Activated CD8-positive, alpha-beta T cell treated with anti-CD3 and anti-CD28 coated beads, Interleukin-2, amount 10 ng/mL, durations not matched to agents 7 days and 5 days (primary cell): ENCODE data around the gene NCKAP5L. TPM values are rescaled to one million over a fixed set of nuclear protein-coding genes. Genes with fewer than 3 reads are reported as not detected.
"Not testable (repeated sequence)": the region's sequence is repeated elsewhere in the genome, so short reads cannot be mapped to it uniquely, and the experiment has no call there.

Experiments
- ATAC-seq: fragments of 150-1000 bp; cut with Tn5 transposase; one replicate; pipeline ENCODE4 v1.10.0; 2021; ENCODE audit warnings: moderate library complexity
- CTCF ChIA-PET: fragments of 350-600 bp; sonication (Branson Sonifier 250); formaldehyde crosslinking; loops from one replicate; lab custom pipeline; 2021; ENCODE audit warnings: antibody characterized with exemption; lab: Charles Lee
- POLR2A ChIA-PET: fragments of 350-600 bp; sonication (Branson Sonifier 250); formaldehyde crosslinking; loops from one replicate; lab custom pipeline; 2021; ENCODE audit warnings: antibody characterized with exemption; lab: Charles Lee
- DNase-seq: peaks from one replicate; pipeline ENCODE4 v3.0.0-alpha.2; 2020
- H3K27ac Mint-ChIP-seq: one replicate; pipeline ENCODE4 v1.8.0; 2021; ENCODE audit warnings: mild to moderate bottlenecking, mixed read lengths
- H3K27me3 Mint-ChIP-seq: one replicate; pipeline ENCODE4 v1.8.0; 2021; ENCODE audit warnings: low read depth, mixed read lengths
- H3K36me3 Mint-ChIP-seq: one replicate; pipeline ENCODE4 v1.8.0; 2021; ENCODE audit warnings: low read depth, mixed read lengths
- H3K4me1 Mint-ChIP-seq: one replicate; pipeline ENCODE4 v1.8.0; 2021; ENCODE audit warnings: low read depth, mixed read lengths
- H3K4me3 Mint-ChIP-seq: one replicate; pipeline ENCODE4 v1.8.0; 2021; ENCODE audit warnings: mild to moderate bottlenecking, mixed read lengths
- H3K9me3 Mint-ChIP-seq: one replicate; pipeline ENCODE4 v1.8.0; 2022; ENCODE audit warnings: mixed read lengths; ENCODE audit not compliant: insufficient read depth
- total RNA-seq, 2 experiments: library from RNA; stranded (reverse); gene quantifications; one replicate each; pipeline ENCODE4 v1.2.3, GENCODE V29; 2021

NCKAP5L gene, protein sequence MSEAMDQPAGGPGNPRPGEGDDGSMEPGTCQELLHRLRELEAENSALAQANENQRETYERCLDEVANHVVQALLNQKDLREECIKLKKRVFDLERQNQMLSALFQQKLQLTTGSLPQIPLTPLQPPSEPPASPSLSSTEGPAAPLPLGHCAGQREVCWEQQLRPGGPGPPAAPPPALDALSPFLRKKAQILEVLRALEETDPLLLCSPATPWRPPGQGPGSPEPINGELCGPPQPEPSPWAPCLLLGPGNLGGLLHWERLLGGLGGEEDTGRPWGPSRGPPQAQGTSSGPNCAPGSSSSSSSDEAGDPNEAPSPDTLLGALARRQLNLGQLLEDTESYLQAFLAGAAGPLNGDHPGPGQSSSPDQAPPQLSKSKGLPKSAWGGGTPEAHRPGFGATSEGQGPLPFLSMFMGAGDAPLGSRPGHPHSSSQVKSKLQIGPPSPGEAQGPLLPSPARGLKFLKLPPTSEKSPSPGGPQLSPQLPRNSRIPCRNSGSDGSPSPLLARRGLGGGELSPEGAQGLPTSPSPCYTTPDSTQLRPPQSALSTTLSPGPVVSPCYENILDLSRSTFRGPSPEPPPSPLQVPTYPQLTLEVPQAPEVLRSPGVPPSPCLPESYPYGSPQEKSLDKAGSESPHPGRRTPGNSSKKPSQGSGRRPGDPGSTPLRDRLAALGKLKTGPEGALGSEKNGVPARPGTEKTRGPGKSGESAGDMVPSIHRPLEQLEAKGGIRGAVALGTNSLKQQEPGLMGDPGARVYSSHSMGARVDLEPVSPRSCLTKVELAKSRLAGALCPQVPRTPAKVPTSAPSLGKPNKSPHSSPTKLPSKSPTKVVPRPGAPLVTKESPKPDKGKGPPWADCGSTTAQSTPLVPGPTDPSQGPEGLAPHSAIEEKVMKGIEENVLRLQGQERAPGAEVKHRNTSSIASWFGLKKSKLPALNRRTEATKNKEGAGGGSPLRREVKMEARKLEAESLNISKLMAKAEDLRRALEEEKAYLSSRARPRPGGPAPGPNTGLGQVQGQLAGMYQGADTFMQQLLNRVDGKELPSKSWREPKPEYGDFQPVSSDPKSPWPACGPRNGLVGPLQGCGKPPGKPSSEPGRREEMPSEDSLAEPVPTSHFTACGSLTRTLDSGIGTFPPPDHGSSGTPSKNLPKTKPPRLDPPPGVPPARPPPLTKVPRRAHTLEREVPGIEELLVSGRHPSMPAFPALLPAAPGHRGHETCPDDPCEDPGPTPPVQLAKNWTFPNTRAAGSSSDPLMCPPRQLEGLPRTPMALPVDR (N-terminal part only)
- 1 to 10 TPM; 7.2 to 7.7 TPM for total RNA-seq

DNA sequence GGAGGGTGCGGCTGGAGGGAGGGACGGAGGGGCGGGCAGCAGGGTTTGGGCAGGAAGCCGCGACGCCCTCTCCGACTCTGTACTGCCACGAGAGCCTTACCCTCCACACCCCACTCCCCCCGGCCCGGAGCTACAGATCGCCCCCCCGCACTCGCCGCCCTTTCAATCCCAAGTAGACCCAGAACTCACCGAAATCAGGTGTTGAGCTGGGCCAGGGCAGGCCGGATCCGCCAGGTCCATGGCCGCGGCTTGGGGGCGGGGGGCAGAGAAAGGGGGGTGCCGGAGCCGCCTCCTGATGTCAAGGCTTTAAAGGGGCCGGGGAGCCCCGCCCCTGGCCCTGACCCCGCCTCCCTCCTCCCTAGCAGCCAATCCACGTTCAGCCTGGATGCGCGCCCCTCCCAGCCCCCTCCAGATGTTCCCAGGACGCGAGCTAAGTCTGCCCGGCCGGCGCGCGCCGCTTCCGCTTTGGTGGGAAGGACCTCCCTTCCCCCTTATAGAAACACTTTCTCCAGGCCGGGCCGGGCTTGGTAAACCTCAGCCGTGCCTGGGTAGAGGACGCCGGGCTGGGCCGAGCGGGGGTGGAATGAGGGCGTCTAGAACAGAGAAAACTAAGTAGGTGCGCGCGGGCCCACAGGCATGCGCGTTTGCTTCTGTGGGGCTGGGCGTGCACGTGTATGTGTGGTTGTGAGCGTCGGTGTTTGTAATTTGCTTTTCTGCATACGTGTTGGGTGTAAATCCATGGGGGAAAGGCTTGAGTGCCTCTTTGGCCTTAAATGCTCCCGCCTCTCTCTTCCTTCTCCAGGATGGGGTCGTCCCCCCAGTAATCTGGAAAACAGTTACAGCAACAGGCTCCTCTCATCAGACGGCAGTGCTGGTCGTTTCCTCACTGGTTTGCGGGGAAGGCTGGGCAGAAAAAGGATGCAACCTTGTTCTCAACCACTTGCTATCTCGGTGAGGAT is at the start of gene NCKAP5L:
TSS of gene NCKAP5L (minus strand) at position 281 of the 959 bp plus-strand sequence. CDS start 24,369 bp downstream, outside the sequence.
- peak; percentile 97 for ATAC-seq
- Mint-ChIP-seq H3K27ac (peak within 1 kb of the TSS; percentile 94), H3K9me3 (no peaks in the 10 kb centered on the region), H3K4me3 (peak within 1 kb of the TSS; percentile 94), H3K27me3 (no peaks in the 10 kb centered on the region), H3K36me3 (no peaks in the 10 kb centered on the region), H3K4me1 (peaks cover 27% of the 10 kb centered on the region)
- CTCF ChIA-PET, result interaction anchor here (0.9 to 4.9 kb wide), 7 partner anchors 8 to 139 kb away, joined by 3 to 34 read pairs (median 4); partner anchors contain the start of gene TMBIM6
- DNase-seq, result peak; percentile 96
- POLR2A ChIA-PET, result interaction anchor here (0.6 to 2.8 kb wide), 5 partner anchors 10 to 118 kb away, joined by 3 to 15 read pairs (median 3); partner anchors contain the start of genes BCDIN3D and TMBIM6

- DNase-seq (no peak), ATAC-seq (no peak)
- CTCF ChIA-PET, result interaction anchor here (1.2 kb wide), 1 partner anchor 68 kb away, joined by 3 read pairs; no protein-coding TSS in a partner anchor
- Mint-ChIP-seq H3K4me3 (no peak overlapping the region), H3K4me1 (no peaks in the 10 kb centered on the region), H3K27me3 (peaks cover 4% of the 10 kb centered on the region), H3K27ac (no peak overlapping the region), H3K9me3 (peaks cover 11% of the 10 kb centered on the region), H3K36me3 (no peaks in the 10 kb centered on the region)
- POLR2A ChIA-PET, result no interaction called here
Measured at GRCh38 chr12:49877066-49877465, 48.9 kb upstream of the NCKAP5L start.

DNA sequence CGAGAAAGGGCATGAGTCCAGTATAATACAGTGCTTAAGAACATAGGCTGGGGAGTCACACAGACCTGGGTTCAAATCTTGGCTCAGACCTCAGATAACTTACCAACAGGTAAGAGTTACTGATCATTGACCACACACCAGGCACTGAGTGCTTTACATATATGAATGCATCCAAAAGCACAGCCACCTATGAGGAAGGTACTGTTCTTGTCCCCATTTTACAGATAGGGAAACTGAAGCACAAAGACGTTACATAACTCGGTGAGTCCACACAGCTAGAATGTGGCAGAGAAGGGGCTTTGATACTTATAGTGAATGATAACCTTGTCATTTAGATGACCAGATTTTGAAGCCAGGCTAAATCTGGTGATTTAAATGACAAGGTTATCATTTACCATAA is 47.9 kb upstream of the NCKAP5L start:
- ATAC-seq (no peak), DNase-seq (no peak)
- H3K4me3 Mint-ChIP-seq, result no peak overlapping the region
- POLR2A ChIA-PET, result no interaction called here
- CTCF ChIA-PET, result interaction anchor here (1.2 kb wide), 1 partner anchor 69 kb away, joined by 3 read pairs; no protein-coding TSS in a partner anchor
- no peaks in the 10 kb centered on the region for H3K4me1 Mint-ChIP-seq
- H3K9me3 Mint-ChIP-seq, result peaks cover 11% of the 10 kb centered on the region
- H3K27me3 Mint-ChIP-seq, result peaks cover 4% of the 10 kb centered on the region
- H3K36me3 Mint-ChIP-seq, result no peaks in the 10 kb centered on the region
- H3K27ac Mint-ChIP-seq, result no peak overlapping the region

GRCh38 chr12:49875115-49875720 is 47.0 kb upstream of the NCKAP5L start:
- ChIA-PET CTCF (no interaction called here), POLR2A (no interaction called here)
- no peak overlapping the region for H3K4me3 Mint-ChIP-seq
- peaks cover 11% of the 10 kb centered on the region for H3K9me3 Mint-ChIP-seq
- ATAC-seq (no peak), DNase-seq (no peak)
- peaks cover 4% of the 10 kb centered on the region for H3K27me3 Mint-ChIP-seq
- no peaks in the 10 kb centered on the region for H3K4me1 Mint-ChIP-seq
- no peak overlapping the region for H3K27ac Mint-ChIP-seq
- H3K36me3 Mint-ChIP-seq, result no peaks in the 10 kb centered on the region

GRCh38 chr12:49874142-49874897 is 46.1 kb upstream of the NCKAP5L start:
- POLR2A ChIA-PET, result no interaction called here
- Mint-ChIP-seq H3K36me3 (no peaks in the 10 kb centered on the region), H3K4me3 (no peak overlapping the region), H3K9me3 (peaks cover 4% of the 10 kb centered on the region), H3K27ac (no peak overlapping the region), H3K27me3 (peaks cover 4% of the 10 kb centered on the region), H3K4me1 (no peaks in the 10 kb centered on the region)
- DNase-seq, result no peak
- CTCF ChIA-PET, result no interaction called here
- no peak for ATAC-seq

DNA sequence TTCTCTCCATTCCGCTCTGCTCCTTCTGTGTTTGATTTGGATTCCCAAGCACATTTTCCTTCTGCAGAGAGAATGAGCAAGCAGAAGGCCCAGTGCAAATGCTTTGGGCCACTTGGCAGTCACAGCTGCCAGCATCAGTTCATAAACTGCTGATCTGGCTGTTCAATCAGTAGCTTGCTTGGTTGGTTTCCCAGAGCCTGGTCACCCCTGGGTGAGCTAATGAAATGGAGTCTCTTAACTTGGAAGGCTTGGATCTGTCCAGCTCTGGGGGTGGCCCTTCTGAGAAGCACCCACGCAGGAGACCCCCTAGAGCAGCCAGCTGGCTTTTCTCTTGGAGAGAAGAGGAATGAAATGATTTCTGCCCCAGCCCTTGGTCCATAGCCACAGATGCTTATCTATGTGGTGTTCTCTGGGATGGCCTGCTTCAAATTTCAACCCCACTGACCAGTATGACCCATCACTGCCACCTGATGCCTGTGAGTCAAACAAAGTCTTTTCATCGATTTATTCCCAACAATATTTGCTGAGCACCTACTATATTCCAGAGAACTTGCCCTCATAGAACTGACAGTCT is 45.2 kb upstream of the NCKAP5L start:
- ATAC-seq (no peak), DNase-seq (no peak)
- no peaks in the 10 kb centered on the region for H3K4me1 Mint-ChIP-seq
- H3K27ac Mint-ChIP-seq, result no peak overlapping the region
- ChIA-PET POLR2A (no interaction called here), CTCF (no interaction called here)
- peaks cover 4% of the 10 kb centered on the region for H3K27me3 Mint-ChIP-seq
- H3K9me3 Mint-ChIP-seq, result no peaks in the 10 kb centered on the region
- H3K36me3 Mint-ChIP-seq, result no peaks in the 10 kb centered on the region
- no peak overlapping the region for H3K4me3 Mint-ChIP-seq

GRCh38 chr12:49872781-49873181 is 44.6 kb upstream of the NCKAP5L start:
- Mint-ChIP-seq H3K27me3 (peaks cover 4% of the 10 kb centered on the region), H3K36me3 (no peaks in the 10 kb centered on the region), H3K4me1 (no peaks in the 10 kb centered on the region), H3K27ac (no peak overlapping the region), H3K4me3 (no peak overlapping the region), H3K9me3 (no peaks in the 10 kb centered on the region)
- CTCF ChIA-PET, result interaction anchor here (1.4 to 2.2 kb wide), 2 partner anchors 74 to 95 kb away, joined by 5 to 6 read pairs; no protein-coding TSS in a partner anchor
- POLR2A ChIA-PET, result no interaction called here
- DNase-seq (no peak), ATAC-seq (no peak)

DNA sequence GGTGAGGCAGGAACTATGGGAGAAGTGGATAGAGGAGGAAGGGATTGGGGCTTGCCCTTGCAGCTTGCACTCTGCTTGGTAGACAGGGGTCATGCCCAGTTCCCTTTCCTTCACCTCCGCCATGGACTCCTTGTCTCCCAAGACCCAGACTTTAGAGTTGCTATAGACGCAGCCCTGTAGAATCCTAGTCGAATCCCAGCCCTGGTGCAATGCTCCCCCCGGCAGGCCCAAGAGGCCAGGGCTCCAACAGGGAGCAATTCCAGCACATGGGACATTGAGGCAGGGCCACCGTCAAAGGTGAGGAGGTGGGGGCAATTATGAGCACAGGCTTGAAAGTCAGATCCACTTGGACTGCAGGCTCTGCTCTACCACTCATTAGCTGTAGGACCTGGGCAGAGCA is 44.2 kb upstream of the NCKAP5L start:
- DNase-seq (no peak), ATAC-seq (no peak)
- Mint-ChIP-seq H3K4me3 (no peak overlapping the region), H3K27me3 (peaks cover 4% of the 10 kb centered on the region), H3K27ac (no peak overlapping the region), H3K9me3 (no peaks in the 10 kb centered on the region), H3K4me1 (no peaks in the 10 kb centered on the region), H3K36me3 (no peaks in the 10 kb centered on the region)
- CTCF ChIA-PET, result interaction anchor here (1.4 to 2.2 kb wide), 2 partner anchors 74 to 95 kb away, joined by 5 to 6 read pairs; no protein-coding TSS in a partner anchor
- POLR2A ChIA-PET, result no interaction called here

- not testable (repeated sequence) for ATAC-seq
Measured at GRCh38 chr12:49871811-49872251, 43.6 kb upstream of the NCKAP5L start.

More at GRCh38 chr12:49871811-49872251, 43.6 kb upstream of the NCKAP5L start:
- H3K27me3 Mint-ChIP-seq, H3K27ac Mint-ChIP-seq, H3K36me3 Mint-ChIP-seq, H3K4me3 Mint-ChIP-seq, POLR2A ChIA-PET, H3K4me1 Mint-ChIP-seq, DNase-seq, H3K9me3 Mint-ChIP-seq: not testable (repeated sequence)
- CTCF ChIA-PET, result interaction anchor here (1.4 to 2.2 kb wide), 2 partner anchors 75 to 96 kb away, joined by 5 to 6 read pairs; no protein-coding TSS in a partner anchor
